ENCODE measurements around the gene BATF2. TPM values are rescaled to one million over a fixed set of nuclear protein-coding genes. Genes with fewer than 3 reads are reported as not detected.
A peak's percentile ranks its signal among the peaks of the same experiment; 100 is the strongest.

Gene BATF2
- total and polyA plus RNA-seq, 9 of the 15 experiments (the other 6 are each of a cell fraction or from before 2014, with no cell fraction given) = 1.7 to 8.9 (median 6.4) TPM

- TF ChIP-seq REST (IDR thresholded peaks at IDR 0.05; ENCODE audit: borderline replicate concordance) (peak; percentile 24; the same call in 1 of the 2 replicates), REST (CRISPR knock-in tag; IDR thresholded peaks at IDR 0.05; ENCODE audit: low read depth) (peak; percentile 40; the same call in 1 of the 2 replicates), EP300 (IDR thresholded peaks at IDR 0.05; ENCODE audit: low read length) (peak; percentile 15; the same call in 1 of the 2 replicates), MCM7 (IDR thresholded peaks at IDR 0.05) (no peak), BCL6 (CRISPR knock-in tag; IDR thresholded peaks at IDR 0.05) (no peak), FOSL1 (tag; conservative IDR thresholded peaks at IDR 0.05) (no peak), CTBP1 (IDR thresholded peaks at IDR 0.05; ENCODE audit: borderline replicate concordance) (peak; percentile 90), KLF1 (tag; IDR thresholded peaks at IDR 0.05) (no peak), SMAD2 (IDR thresholded peaks at IDR 0.05; ENCODE audit: low read depth, low read length) (no peak), ZNF780A (CRISPR knock-in tag; IDR thresholded peaks at IDR 0.05) (no peak), ZFP1 (CRISPR knock-in tag; IDR thresholded peaks at IDR 0.05) (no peak), SAP30 (IDR thresholded peaks at IDR 0.05; ENCODE audit: borderline replicate concordance, insufficient read depth, low read depth, low read length, poor library complexity, severe bottlenecking) (peak; percentile 81), ZBTB26 (CRISPR knock-in tag; IDR thresholded peaks at IDR 0.05) (no peak), KHSRP (IDR thresholded peaks at IDR 0.05) (no peak), NFE2L1 (tag; IDR thresholded peaks at IDR 0.05; ENCODE audit: borderline replicate concordance, low read depth) (no peak), FOXP4 (CRISPR knock-in tag; IDR thresholded peaks at IDR 0.05; ENCODE audit: borderline replicate concordance) (peak; percentile 40; the same call in 1 of the 2 replicates)
Measured at GRCh38 chr11:65040847-65041622, 44.3 kb upstream of the BATF2 start, which contains the start of gene SAC3D1 (continued).
